Panc1 (cell line): Measurements from ENCODE around the gene B4GALT5. TPM values are rescaled to one million over a fixed set of nuclear protein-coding genes. Genes with fewer than 3 reads are reported as not detected.

ENCODE experiments used
- ATAC-seq: fragments of 200-7000 bp; cut with Tn5 transposase; 2 replicates; pipeline ENCODE4 v1.9.1; 2020; ENCODE audit warnings: mild to moderate bottlenecking, moderate library complexity
- BruUV-seq: library from RNA; stranded (reverse); fragments of 400-500 nt; replicated peaks from 2 replicates; lab custom pipeline; 2021; lab: Mats Ljungman, UMichigan
- CTCF ChIA-PET: fragments of 300-600 bp; sonication (Branson Sonifier 250); formaldehyde crosslinking; loops from one replicate; lab custom pipeline; 2022; ENCODE audit warnings: antibody characterized with exemption; lab: Charles Lee
- POLR2A ChIA-PET: fragments of 300-600 bp; sonication (Branson Sonifier 250); formaldehyde crosslinking; loops from one replicate; lab custom pipeline; 2022; ENCODE audit warnings: antibody characterized with exemption; lab: Charles Lee
- DNase-seq: peaks from one replicate; pipeline ENCODE4 v3.0.0-alpha.2; 2010; ENCODE audit warnings: low read depth, low spot score
- H3K27ac ChIP-seq: 2 replicates; pipeline ENCODE4 v1.5.1; 2011; ENCODE audit warnings: mild to moderate bottlenecking, low read length, inconsistent platforms
- H3K27me3 ChIP-seq: fragments of 200-500 bp; sonication (Bioruptor generic); 2 replicates; pipeline ENCODE4 v1.6.0; 2014; ENCODE audit warnings: low read length, inconsistent platforms; ENCODE audit not compliant: control insufficient read depth, insufficient read depth
- H3K36me3 ChIP-seq: fragments of 200-500 bp; sonication (Bioruptor generic); 2 replicates; pipeline ENCODE4 v1.5.1; 2014; ENCODE audit warnings: inconsistent platforms, mild to moderate bottlenecking, low read length, moderate library complexity; ENCODE audit not compliant: control insufficient read depth, insufficient read depth
- H3K4me1 ChIP-seq: 2 replicates; pipeline ENCODE4 v1.5.1; 2011; ENCODE audit warnings: inconsistent platforms, mild to moderate bottlenecking, low read length, moderate library complexity; ENCODE audit not compliant: control insufficient read depth, insufficient read depth
- H3K4me3 ChIP-seq, 2 experiments: 2 replicates each; pipeline ENCODE4 v1.5.1; 2011 to 2012; ENCODE audit warnings: low read depth in 2 of 2, low read length in 2 of 2, mild to moderate bottlenecking in 2 of 2, inconsistent platforms in 1 of 2, moderate library complexity in 1 of 2
- H3K9me3 ChIP-seq: fragments of 200-500 bp; sonication (Bioruptor generic); 2 replicates; pipeline ENCODE4 v1.5.1; 2014; ENCODE audit warnings: low read depth, mild to moderate bottlenecking, inconsistent platforms, low read length, moderate library complexity; ENCODE audit not compliant: control insufficient read depth, insufficient read depth
- POLR2AphosphoS5 ChIP-seq: IDR thresholded peaks from 2 replicates; pipeline ENCODE4 v1.6.1; 2012; ENCODE audit warnings: mild to moderate bottlenecking, low read depth, low read length, moderate library complexity
- SIN3A ChIP-seq: IDR thresholded peaks from 2 replicates; pipeline ENCODE4 v1.6.1; 2012; ENCODE audit warnings: low read depth, mild to moderate bottlenecking, low read length, moderate library complexity, borderline replicate concordance; ENCODE audit not compliant: insufficient read depth
- TCF7L2 ChIP-seq: IDR thresholded peaks from 2 replicates; pipeline ENCODE4 v1.6.1; 2011; ENCODE audit warnings: mild to moderate bottlenecking, low read depth, low read length, inconsistent platforms
- in situ Hi-C: cut with HindIII; loops from 2 replicates; pipeline ENCODE4 v1.10.0; 2016; ENCODE audit warnings: low sequenced_read_pairs, low pct_unique_long_range_greater_than_20kb
- intact Hi-C: fragments of 100-400 bp; cut with micrococcal nuclease; formaldehyde crosslinking; loops from one replicate; pipeline ENCODE4 v1.10.0; 2022; ENCODE audit not compliant: unreplicated experiment
- total RNA-seq: library from RNA; stranded (reverse); gene quantifications from one replicate; pipeline ENCODE4 v1.2.1, GENCODE V29; 2021; ENCODE audit not compliant: unreplicated experiment
- TF ChIP-seq, protein P1 (sequence below), 2 experiments: IDR thresholded peaks; 2 replicates each; pipeline ENCODE4 v1.6.1; 2011 to 2012; ENCODE audit warnings: low read depth in 2 of 2, control low read depth in 1 of 2, low read length in 1 of 2, mild to moderate bottlenecking in 1 of 2, moderate library complexity in 1 of 2; ENCODE audit not compliant: insufficient read depth in 1 of 2
- TF ChIP-seq, protein P2 (sequence below): fragments of 450-650 bp; IDR thresholded peaks from 2 replicates; pipeline ENCODE4 v1.5.1; 2017; ENCODE audit warnings: mild to moderate bottlenecking

The B4GALT5 gene
- total RNA-seq, 1 experiment from 2014 or later, result 40.0 TPM

DNA sequence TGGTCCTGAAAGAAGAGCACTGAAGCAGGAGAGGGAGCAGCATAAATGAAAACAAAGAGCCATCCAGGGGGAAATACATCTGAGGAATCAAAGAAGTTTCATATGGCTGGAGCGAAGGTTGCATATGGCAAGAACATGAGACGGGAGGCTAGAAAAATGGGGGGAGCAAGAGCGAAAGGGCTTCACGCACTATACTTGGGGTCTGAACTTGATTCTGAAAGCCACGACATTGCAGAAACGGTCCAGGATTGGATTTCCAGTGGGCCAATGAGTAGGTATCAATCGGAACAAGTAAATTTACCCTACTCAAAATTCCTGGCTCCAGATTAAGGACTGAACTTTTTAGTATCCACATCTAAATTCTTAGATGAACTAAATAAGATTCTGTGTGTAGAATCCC, 47.9 kb downstream of the B4GALT5 start:
- CTCF ChIA-PET, result no interaction called here
- intact Hi-C loops (no loop called here), in situ Hi-C loops (no loop called here)
- no TSS peak for BruUV-seq
- TF ChIP-seq, protein P1, sequence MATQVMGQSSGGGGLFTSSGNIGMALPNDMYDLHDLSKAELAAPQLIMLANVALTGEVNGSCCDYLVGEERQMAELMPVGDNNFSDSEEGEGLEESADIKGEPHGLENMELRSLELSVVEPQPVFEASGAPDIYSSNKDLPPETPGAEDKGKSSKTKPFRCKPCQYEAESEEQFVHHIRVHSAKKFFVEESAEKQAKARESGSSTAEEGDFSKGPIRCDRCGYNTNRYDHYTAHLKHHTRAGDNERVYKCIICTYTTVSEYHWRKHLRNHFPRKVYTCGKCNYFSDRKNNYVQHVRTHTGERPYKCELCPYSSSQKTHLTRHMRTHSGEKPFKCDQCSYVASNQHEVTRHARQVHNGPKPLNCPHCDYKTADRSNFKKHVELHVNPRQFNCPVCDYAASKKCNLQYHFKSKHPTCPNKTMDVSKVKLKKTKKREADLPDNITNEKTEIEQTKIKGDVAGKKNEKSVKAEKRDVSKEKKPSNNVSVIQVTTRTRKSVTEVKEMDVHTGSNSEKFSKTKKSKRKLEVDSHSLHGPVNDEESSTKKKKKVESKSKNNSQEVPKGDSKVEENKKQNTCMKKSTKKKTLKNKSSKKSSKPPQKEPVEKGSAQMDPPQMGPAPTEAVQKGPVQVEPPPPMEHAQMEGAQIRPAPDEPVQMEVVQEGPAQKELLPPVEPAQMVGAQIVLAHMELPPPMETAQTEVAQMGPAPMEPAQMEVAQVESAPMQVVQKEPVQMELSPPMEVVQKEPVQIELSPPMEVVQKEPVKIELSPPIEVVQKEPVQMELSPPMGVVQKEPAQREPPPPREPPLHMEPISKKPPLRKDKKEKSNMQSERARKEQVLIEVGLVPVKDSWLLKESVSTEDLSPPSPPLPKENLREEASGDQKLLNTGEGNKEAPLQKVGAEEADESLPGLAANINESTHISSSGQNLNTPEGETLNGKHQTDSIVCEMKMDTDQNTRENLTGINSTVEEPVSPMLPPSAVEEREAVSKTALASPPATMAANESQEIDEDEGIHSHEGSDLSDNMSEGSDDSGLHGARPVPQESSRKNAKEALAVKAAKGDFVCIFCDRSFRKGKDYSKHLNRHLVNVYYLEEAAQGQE (IDR thresholded peaks at IDR 0.05; ENCODE audit: insufficient read depth in 1 of 2, low read depth in 2 of 2, low read length in 1 of 2), result no peak
- no peak for TF ChIP-seq POLR2AphosphoS5
- TF ChIP-seq, protein P2, sequence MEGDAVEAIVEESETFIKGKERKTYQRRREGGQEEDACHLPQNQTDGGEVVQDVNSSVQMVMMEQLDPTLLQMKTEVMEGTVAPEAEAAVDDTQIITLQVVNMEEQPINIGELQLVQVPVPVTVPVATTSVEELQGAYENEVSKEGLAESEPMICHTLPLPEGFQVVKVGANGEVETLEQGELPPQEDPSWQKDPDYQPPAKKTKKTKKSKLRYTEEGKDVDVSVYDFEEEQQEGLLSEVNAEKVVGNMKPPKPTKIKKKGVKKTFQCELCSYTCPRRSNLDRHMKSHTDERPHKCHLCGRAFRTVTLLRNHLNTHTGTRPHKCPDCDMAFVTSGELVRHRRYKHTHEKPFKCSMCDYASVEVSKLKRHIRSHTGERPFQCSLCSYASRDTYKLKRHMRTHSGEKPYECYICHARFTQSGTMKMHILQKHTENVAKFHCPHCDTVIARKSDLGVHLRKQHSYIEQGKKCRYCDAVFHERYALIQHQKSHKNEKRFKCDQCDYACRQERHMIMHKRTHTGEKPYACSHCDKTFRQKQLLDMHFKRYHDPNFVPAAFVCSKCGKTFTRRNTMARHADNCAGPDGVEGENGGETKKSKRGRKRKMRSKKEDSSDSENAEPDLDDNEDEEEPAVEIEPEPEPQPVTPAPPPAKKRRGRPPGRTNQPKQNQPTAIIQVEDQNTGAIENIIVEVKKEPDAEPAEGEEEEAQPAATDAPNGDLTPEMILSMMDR, result no peak
- no peak for TF ChIP-seq SIN3A
- no peak for TF ChIP-seq TCF7L2
- no peaks in the 10 kb centered on the region for H3K9me3 ChIP-seq
- no peaks in the 10 kb centered on the region for H3K27me3 ChIP-seq
- DNase-seq (no peak), ATAC-seq (no peak)
- peaks cover 11% of the 10 kb centered on the region; the same call in 1 of the 2 replicates for H3K4me1 ChIP-seq
- H3K4me3 ChIP-seq, result no peak overlapping the region
- POLR2A ChIA-PET, result no interaction called here
- H3K27ac ChIP-seq, result no peak overlapping the region
- no peaks in the 10 kb centered on the region for H3K36me3 ChIP-seq

DNA sequence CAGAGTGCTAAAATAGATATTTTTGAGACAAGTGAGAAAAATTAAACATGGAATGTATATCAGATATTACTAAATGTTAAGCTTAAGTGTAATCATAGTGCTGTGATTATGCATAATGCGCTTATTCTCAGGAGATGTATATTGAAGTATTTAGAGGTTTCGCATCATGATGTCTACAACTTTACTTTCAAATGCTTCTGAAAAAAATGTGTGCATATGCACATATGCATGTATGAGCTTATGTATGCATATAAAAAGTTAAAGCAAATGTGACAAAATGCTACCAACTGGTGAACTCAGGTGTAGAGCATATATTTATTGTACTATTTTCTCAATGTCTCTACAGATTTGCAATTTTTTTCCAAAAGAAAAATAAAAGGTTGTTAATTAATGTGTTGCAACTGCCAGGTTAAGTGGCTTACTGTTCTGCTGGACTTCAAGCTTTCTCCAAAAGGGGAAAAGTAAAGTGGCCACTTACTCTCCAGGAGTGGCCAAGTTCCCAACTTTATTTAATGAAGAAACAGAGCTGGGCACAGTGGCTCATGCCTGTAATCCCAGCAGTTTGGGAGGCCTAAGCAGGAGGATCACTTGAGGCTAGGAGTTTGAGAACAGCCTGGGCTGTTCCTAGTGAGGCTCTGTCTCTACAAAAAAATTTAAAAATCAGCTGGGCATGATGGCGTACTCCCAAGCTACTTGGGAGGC, 48.9 kb downstream of the B4GALT5 start:
- intact Hi-C loops, result no loop called here
- TF ChIP-seq SIN3A, result no peak
- no peak for TF ChIP-seq TCF7L2
- TF ChIP-seq, protein P2, result no peak
- TF ChIP-seq, protein P1 (IDR thresholded peaks at IDR 0.05; ENCODE audit: insufficient read depth in 1 of 2, low read depth in 2 of 2, low read length in 1 of 2), result no peak
- Histone ChIP-seq H3K36me3 (no peaks in the 10 kb centered on the region), H3K4me3 (no peak overlapping the region), H3K9me3 (no peaks in the 10 kb centered on the region), H3K4me1 (peaks cover 7% of the 10 kb centered on the region; the same call in 1 of the 2 replicates), H3K27me3 (no peaks in the 10 kb centered on the region), H3K27ac (no peak overlapping the region)
- POLR2A ChIA-PET, result no interaction called here
- no TSS peak for BruUV-seq
- in situ Hi-C loops, result no loop called here
- DNase-seq, result no peak
- CTCF ChIA-PET, result no interaction called here
- ATAC-seq, result no peak
